GM19438 (cell line): ENCODE measurements around the gene FBXW10.
"Not testable (repeated sequence)": the region's sequence is repeated elsewhere in the genome, so short reads cannot be mapped to it uniquely, and the experiment has no call there.

Experiments
- ATAC-seq: cut with Tn5 transposase; IDR thresholded peaks from one replicate; pipeline ENCODE4 v1.9.1; 2021; ENCODE audit warnings: low read depth; ENCODE audit not compliant: unreplicated experiment

The FBXW10 gene

DNA sequence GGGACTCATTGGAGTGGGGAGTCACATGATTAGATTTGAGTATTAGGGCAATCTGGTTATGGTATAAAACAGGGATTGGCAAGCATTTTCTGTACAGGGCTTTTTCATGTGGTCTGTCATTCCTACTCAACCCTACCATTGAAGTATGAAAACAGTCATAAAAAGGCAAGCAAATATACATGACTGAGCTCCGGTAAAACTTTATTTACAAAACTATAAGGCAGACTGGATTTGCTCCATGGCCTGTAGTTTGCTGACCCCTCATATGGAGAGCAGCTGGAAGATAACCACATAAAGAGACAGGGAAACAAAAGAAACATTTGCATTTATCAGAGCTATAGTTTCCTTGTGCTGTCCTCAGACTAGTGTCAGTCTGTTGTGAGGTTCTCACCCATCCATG is 83.8 kb downstream of the FBXW10 start:
- ATAC-seq = not testable (repeated sequence)
